BJ (cell line): ENCODE results near the gene ATXN1. TPM values are rescaled to one million over a fixed set of nuclear protein-coding genes. Genes with fewer than 3 reads are reported as not detected.
A peak's percentile ranks its signal among the peaks of the same experiment; 100 is the strongest.

ENCODE experiments used
- CTCF ChIA-PET: fragments of 350-600 bp; formaldehyde crosslinking; extraction: SDS; loops from one replicate; lab custom pipeline; 2021; ENCODE audit warnings: antibody characterized with exemption, inconsistent platforms; lab: Yijun Ruan, JAX
- POLR2A ChIA-PET: fragments of 300-600 bp; sonication (Branson Sonifier 250); formaldehyde crosslinking; extraction: SDS; loops from one replicate; lab custom pipeline; 2021; ENCODE audit warnings: antibody characterized with exemption; lab: Charles Lee
- DNase-seq: peaks from one replicate; pipeline ENCODE4 v3.0.0-alpha.2; 2011; ENCODE audit warnings: low read depth
- H3K27me3 ChIP-seq: 2 replicates; pipeline ENCODE4 v1.6.0; 2011; ENCODE audit warnings: low read length; ENCODE audit not compliant: control insufficient read depth, insufficient read depth
- H3K36me3 ChIP-seq: 2 replicates; pipeline ENCODE4 v1.5.1; 2011; ENCODE audit warnings: low read length; ENCODE audit not compliant: control insufficient read depth, insufficient read depth
- H3K4me3 ChIP-seq: 2 replicates; pipeline ENCODE4 v1.5.1; 2011; ENCODE audit warnings: low read depth, mild to moderate bottlenecking, control low read depth, low read length
- polyA plus RNA-seq: library from polyadenylated mRNA; depleted of rRNA; stranded (reverse); fragments of >200 nt; gene quantifications from 2 replicates; pipeline ENCODE4 v1.2.3, GENCODE V29; 2011
- TF ChIP-seq, protein P1 (sequence below): IDR thresholded peaks from 2 replicates; pipeline ENCODE4 v1.5.1; 2011; ENCODE audit warnings: low read depth, mild to moderate bottlenecking, control low read depth, inconsistent platforms, low read length, moderate library complexity; ENCODE audit not compliant: insufficient read depth

Gene ATXN1
- polyA plus RNA-seq, 1 experiment = 60.2 TPM

- no peak for DNase-seq
- no peaks in the 10 kb centered on the region for H3K27me3 ChIP-seq
- H3K36me3 ChIP-seq = peaks cover 2% of the 10 kb centered on the region; the same call in 1 of the 2 replicates
- POLR2A ChIA-PET = no interaction called here
- TF ChIP-seq, protein P1, sequence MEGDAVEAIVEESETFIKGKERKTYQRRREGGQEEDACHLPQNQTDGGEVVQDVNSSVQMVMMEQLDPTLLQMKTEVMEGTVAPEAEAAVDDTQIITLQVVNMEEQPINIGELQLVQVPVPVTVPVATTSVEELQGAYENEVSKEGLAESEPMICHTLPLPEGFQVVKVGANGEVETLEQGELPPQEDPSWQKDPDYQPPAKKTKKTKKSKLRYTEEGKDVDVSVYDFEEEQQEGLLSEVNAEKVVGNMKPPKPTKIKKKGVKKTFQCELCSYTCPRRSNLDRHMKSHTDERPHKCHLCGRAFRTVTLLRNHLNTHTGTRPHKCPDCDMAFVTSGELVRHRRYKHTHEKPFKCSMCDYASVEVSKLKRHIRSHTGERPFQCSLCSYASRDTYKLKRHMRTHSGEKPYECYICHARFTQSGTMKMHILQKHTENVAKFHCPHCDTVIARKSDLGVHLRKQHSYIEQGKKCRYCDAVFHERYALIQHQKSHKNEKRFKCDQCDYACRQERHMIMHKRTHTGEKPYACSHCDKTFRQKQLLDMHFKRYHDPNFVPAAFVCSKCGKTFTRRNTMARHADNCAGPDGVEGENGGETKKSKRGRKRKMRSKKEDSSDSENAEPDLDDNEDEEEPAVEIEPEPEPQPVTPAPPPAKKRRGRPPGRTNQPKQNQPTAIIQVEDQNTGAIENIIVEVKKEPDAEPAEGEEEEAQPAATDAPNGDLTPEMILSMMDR = no peak
- CTCF ChIA-PET = interaction anchor here (1.0 to 1.3 kb wide), 2 partner anchors 24 to 298 kb away, joined by 3 read pairs; no protein-coding TSS in a partner anchor
- H3K4me3 ChIP-seq = no peak overlapping the region
These were observed 44.9 kb downstream of the ATXN1 start for GRCh38 chr6:16716321-16716858.

GRCh38 chr6:16713597-16713996, 47.7 kb downstream of the ATXN1 start:
- H3K27me3 ChIP-seq = no peaks in the 10 kb centered on the region
- peaks cover 2% of the 10 kb centered on the region; the same call in 1 of the 2 replicates for H3K36me3 ChIP-seq
- no peak overlapping the region for H3K4me3 ChIP-seq
- ChIA-PET POLR2A (no interaction called here), CTCF (interaction anchor here (0.9 to 1.6 kb wide), 2 partner anchors 27 to 169 kb away, joined by 3 to 4 read pairs; no protein-coding TSS in a partner anchor)
- TF ChIP-seq, protein P1 = no peak
- DNase-seq = no peak

DNA sequence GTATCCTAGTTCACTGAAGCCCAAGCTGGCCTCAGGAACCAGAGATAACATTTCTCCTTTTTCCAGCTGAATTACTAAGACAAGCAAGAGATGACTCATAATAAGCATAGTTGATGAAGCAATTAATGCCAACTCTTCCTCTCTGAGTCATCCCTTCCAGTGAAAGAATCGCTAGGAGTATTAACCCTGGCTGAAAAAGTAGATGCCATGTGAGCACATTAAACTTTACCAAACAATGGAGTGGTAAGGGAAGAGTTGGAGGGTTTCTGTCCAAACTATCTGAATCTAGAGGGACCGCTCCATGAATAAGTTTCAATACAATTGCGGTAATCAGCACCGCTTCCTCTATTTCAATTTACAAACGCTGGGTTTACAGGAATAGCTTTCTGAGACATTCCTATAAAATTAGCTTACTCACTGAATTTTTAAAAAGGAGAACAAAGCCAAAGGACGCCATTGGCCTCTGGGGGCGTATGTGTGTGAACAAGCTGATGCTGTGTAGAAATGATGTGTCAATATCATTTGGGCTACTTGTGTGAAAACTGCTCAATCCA, 48.3 kb downstream of the ATXN1 start:
- ChIA-PET POLR2A (interaction anchor here (0.6 kb wide), 1 partner anchor 91 kb away, joined by 7 read pairs; no protein-coding TSS in a partner anchor), CTCF (interaction anchor here (0.7 to 1.6 kb wide), 5 partner anchors 10 to 199 kb away, joined by 3 to 4 read pairs (median 3); no protein-coding TSS in a partner anchor)
- no peak overlapping the region for H3K4me3 ChIP-seq
- peak; percentile 80 for DNase-seq
- no peaks in the 10 kb centered on the region for H3K27me3 ChIP-seq
- H3K36me3 ChIP-seq = peaks cover 2% of the 10 kb centered on the region; the same call in 1 of the 2 replicates
- TF ChIP-seq, protein P1 = peak; percentile 50

DNA sequence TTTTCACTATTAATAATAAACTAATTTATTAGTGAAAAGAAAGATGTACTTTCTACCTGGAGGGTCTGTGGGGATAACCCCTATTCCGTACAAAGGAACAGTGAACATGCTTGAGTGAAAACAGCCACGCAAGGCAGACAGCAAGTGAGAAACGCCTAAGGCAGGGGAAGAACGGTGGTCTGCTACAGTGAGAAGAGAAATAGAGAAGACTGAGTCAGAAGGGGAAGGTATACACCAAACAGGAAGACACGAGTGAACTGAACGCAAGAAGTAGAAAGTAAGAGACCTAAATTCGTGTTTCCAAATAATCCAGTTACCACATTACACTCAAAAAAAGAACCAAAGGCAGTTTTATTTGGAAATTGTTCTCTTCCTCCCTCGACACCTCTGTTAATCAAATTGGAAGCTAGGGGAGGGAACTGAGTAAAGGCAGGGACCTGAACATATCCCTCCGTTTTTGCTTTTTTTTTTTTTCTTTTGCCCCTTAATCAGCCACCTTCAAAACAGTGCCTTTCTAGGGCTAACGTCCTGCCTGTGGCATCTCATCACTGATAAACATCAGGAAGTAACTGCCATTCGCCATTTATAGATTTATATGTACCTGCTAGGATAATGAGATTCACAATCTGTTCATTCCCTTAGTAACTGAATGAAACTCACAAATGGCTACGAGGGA, 48.9 kb downstream of the ATXN1 start:
- TF ChIP-seq, protein P1 = no peak
- Histone ChIP-seq H3K36me3 (peaks cover 1% of the 10 kb centered on the region; the same call in 1 of the 2 replicates), H3K4me3 (no peak overlapping the region), H3K27me3 (no peaks in the 10 kb centered on the region)
- ChIA-PET CTCF (interaction anchor here (0.7 to 1.6 kb wide), 5 partner anchors 11 to 198 kb away, joined by 3 to 4 read pairs (median 3); no protein-coding TSS in a partner anchor), POLR2A (interaction anchor here (0.6 kb wide), 1 partner anchor 90 kb away, joined by 7 read pairs; no protein-coding TSS in a partner anchor)
- DNase-seq = no peak
